Uterus (tissue), 2 donors: ENCODE data around the gene SLIT3.

Experiments used
- POLR2A ChIP-seq, 2 donors: fragments of 450-650 bp; IDR thresholded peaks; one replicate each; pipeline ENCODE4 v1.6.1; 2016; ENCODE audit warnings: antibody characterized with exemption in 2 of 2, mild to moderate bottlenecking in 1 of 2, moderate library complexity in 1 of 2
- TF ChIP-seq, protein P1 (sequence below), 4 experiments: fragments of 200-600 bp in 2 of 4; fragments of 450-650 bp in 2 of 4; sonication (generic) in 2 of 4; IDR thresholded peaks; one replicate each; pipeline ENCODE4 v1.5.1; 2016 to 2019; ENCODE audit warnings: antibody characterized with exemption in 4 of 4, mild to moderate bottlenecking in 2 of 4, moderate library complexity in 1 of 4

DNA sequence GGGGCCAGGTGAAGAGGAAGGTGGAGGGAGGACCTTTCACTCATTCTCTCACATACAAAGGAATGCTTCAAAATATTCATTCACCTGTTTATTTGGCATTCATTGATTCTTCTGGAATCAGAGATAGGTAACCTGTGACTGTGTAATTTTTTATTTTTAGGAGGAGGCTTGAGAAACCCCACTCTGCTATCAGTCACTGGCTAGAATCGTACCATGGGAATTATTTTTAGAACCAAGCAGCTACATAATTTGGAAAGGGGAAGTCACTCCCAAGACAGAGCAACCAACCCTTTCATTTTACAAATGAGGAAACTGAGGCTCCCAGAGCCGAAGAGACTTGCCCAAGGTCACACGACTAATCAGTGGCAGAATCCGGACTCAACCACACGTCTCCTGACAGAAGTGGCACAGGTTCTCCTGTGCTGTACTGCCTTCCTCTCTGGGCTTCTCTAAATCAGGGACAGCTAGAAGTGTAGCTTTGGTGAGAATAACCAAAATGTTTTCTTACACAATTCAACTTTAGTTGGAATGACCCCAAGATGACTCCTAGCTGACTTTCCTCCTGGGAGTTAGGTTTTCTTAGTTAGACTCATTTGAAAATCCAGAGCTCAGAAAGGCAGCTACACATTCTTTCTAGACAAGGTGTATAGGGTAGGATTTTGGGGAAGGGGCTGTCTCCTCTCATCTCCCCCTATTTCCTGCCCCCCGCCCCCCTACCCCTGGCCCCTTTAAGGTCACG, 457.5 kb downstream of the SLIT3 start:
- TF ChIP-seq, protein P1, sequence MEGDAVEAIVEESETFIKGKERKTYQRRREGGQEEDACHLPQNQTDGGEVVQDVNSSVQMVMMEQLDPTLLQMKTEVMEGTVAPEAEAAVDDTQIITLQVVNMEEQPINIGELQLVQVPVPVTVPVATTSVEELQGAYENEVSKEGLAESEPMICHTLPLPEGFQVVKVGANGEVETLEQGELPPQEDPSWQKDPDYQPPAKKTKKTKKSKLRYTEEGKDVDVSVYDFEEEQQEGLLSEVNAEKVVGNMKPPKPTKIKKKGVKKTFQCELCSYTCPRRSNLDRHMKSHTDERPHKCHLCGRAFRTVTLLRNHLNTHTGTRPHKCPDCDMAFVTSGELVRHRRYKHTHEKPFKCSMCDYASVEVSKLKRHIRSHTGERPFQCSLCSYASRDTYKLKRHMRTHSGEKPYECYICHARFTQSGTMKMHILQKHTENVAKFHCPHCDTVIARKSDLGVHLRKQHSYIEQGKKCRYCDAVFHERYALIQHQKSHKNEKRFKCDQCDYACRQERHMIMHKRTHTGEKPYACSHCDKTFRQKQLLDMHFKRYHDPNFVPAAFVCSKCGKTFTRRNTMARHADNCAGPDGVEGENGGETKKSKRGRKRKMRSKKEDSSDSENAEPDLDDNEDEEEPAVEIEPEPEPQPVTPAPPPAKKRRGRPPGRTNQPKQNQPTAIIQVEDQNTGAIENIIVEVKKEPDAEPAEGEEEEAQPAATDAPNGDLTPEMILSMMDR (IDR thresholded peaks at IDR 0.05): no peak
- TF ChIP-seq POLR2A (IDR thresholded peaks at IDR 0.05): no peak
